Measurements from ENCODE around the gene GRAMD2A. TPM values are rescaled to one million over a fixed set of nuclear protein-coding genes. Genes with fewer than 3 reads are reported as not detected.
"Not testable (repeated sequence)": the region's sequence is repeated elsewhere in the genome, so short reads cannot be mapped to it uniquely, and the experiment has no call there.

GRAMD2A gene
- total RNA-seq, 1 donor from 2014 or later, result not detected

DNA sequence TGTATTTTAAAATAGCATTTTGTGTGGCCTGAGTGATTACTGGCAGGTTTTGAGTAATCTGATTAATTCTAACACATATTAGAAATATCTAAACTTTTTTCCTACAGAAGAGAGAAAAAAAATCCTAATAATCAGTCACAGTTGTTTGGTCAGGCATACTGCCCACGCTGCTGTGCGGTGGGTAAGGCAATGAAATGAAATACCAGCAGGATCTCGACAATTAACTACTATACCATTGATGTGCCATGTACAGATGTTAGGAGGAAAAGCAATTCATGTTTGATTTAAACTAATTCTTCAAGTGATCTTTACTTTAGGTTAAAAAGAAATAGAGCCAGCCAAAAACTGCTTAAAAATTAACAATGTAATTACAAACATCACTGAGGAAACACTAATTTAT lies 5.2 kb downstream of the GRAMD2A start:
- intact Hi-C loops (cut with micrococcal nuclease), result no loop called here

DNA sequence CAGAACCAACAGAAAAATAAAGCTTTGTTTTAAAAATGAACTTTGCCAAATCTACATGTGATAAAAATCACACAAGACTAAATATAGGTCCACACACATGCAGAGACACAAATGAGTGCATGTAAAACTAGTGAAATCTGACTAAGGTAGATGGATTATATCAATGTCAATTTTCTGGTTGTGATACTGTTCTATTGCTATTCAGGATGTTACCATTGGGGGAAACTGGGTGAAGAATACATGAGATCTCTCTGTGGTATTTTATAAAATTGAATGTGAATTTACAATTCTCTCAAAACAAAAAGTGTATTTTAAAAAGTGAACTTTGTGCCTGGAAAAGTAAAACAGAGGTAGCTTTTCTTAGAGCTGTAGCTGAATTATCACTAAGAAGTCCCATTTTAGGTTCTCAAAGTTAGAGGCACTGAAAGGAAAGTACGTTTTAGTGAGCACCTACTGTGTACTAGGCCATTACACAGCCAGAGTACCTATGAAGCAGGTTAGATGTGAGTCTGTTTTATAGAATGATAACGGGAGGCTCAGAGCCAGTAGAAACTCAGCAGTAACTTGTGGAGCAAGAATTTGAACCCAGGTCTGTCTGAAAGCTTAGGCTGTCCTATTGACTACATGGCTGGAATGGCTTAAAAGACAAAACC lies 8.2 kb downstream of the GRAMD2A start:
- intact Hi-C loops (cut with micrococcal nuclease), result no loop called here

DNA sequence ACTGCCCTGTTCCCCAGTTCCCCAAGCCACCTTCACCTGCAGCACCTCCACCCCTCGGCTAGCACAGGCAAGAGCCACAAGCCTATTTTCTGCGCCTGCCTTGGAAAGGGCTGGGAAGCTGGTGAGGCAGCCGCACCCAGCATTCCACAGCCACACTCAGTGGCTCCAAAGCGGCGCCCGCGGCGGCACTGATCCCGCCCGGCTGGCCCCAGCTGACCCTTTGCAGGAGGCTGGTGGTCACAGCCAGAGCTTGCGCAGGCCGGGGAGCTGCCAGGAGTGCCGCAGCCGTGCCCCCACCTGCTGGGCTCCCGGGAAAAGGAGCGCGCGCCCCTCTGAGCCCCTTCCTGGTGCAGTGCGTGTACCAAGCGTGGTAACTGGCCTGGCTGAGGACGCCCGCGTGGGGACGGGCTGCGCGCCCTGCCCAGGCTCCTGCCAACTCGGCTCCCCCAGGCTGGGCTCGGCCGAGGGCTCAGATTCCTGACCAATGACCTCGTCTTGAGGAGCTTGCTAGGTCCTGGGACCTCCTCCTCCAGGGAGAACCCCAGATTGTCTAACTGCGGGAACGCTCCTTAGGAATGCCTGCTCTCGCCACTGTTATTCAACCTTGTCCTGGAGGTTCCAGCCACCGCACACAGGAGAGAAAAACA lies 13.3 kb downstream of the GRAMD2A start:
- intact Hi-C loops (cut with micrococcal nuclease), result no loop called here

DNA sequence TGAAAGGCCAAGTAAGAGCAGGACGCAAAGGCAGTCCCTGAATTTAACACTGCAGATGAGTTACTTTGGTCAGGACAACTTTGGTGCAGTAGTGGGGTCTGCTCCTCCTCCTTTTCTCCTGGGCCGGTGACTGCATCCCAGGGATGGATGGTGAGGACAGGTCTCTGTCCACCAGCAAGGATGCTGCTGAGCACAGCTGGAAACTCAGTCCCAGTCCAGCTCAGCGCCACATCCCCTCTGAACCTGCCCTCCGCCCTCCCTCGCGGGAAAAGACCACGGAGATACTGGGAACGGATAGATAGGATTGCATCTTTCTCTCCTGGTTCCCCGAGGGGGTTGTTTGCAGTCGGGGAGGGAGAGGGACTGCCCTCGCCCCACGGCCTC lies 13.8 kb downstream of the GRAMD2A start:
- intact Hi-C loops (cut with micrococcal nuclease), result no loop called here

DNA sequence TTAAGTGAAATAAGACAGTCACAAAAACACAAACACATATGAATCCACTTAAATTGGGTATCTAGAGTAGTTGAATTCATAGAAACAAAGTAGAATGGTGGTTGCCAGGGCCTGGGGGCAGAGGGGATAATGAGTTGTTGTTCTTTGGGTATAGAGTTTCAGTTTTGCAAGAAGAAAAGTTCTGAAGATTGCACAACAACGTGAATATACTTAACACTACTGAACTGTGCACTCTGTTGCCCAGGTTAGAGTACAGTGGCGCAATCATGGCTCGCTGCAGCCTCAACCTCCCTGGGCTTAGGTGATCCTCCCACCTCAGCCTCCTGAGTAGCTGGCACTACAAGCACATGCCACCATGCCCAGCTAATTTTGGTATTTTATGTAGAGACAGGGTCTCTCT lies 14.9 kb downstream of the GRAMD2A start:
- intact Hi-C loops (cut with micrococcal nuclease), result no loop called here

DNA sequence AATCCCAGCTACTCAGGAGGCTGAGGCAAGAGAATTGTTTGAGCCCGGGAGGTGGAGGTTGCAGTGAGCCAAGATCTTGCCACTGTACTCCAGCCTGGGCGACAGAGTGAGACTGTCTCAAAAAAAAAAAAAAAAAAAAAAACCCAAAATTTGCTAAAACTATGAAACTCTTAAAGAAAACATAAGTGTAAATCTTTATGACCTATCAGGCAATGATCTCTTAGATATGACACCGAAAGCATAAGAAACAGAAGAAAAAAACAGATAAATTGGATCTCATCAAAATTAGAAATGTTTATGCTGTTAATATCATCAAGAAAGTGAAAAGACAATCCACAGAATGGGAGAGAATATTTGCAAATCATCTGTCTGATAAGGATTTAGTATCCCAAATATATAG lies 15.3 kb downstream of the GRAMD2A start:
- intact Hi-C loops (cut with micrococcal nuclease), result no loop called here

DNA sequence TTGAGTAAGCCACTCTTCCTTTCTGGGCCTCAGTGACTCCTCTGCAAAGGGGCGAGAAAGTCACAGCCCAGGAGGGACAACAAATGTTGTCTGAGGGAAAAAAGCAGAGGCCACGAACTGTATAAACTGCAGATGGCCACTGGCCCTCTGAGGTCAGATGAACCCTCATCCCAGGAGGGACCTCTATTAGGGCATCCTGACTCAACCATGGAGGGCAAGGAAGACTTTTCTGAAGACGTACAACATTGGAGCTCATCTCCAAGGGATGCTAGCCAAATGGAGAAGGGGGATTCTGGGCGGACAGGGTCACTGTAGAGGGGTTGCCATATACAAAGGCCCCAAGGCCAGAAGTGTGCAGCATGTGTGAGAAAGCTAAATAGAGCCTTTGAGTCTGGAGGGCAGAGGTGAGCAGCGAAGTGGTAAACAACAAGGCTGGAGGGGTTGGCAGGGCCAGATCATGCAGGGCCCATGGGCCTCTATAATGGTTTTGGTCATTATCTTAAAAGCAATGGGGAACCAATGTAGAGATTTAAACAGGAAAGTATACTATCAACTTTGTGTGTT lies 16.7 kb downstream of the GRAMD2A start:
- intact Hi-C loops (cut with micrococcal nuclease), result no loop called here

DNA sequence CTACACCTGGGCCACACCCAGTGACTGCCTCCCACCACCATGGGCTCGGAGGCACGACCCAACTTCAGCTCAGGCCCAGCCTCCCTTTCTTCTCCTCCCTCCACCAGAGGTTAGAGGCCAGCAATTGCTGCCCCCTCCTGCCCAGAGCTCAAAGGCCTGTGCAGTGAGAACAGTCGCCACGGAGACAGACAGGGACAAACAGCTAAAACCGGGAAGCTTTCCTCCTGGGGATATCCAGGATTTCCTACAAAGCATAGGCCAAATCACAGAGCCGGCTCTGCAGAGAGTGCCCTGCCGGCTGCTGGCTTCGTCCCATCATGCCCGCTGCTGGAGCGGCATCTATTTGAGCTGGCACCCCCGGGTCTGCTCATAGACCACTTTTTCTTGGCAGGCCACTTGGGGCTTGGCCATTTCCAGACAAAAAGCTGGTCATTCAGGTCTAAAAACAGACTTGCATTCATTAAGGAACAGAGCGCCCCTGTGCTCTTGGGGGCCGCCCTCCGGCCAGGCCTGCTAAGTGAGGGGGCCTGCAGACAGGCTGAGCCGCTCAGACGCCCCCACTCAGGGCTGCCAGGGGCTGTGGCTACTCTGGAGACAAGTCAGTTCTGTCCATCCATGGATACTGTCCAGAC lies 17.5 kb downstream of the GRAMD2A start:
- intact Hi-C loops (cut with micrococcal nuclease), result no loop called here

DNA sequence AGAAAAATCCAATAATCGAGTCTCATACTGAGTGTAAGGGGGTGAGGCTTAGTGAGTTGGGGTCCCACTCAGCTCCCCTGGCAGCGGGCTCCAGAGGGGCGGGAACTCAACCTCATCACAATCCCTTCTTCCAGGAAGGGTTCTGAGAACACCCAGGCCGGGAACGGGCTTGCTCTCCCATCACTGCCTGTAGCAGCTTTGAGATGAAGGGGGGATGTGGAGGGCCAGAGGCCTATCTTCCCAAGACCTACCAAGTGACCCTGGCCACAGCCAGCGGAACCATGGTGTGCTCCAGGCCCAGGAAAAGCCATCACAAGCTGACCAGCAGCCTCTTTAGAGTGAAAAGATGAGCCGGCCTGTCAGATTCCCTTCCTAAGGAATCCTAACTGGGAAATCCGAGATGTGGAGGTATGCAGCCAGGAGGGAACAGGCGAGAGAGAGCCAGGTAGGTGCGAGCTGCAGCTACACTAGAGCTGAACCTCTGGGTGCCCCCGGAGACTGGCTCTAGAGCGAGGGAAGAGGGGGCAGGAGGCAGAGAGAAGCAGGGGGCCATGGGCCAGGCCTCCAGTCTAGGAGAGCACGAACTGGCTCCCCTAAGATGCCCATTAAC lies 18.5 kb downstream of the GRAMD2A start:
- intact Hi-C loops (cut with micrococcal nuclease), result no loop called here

DNA sequence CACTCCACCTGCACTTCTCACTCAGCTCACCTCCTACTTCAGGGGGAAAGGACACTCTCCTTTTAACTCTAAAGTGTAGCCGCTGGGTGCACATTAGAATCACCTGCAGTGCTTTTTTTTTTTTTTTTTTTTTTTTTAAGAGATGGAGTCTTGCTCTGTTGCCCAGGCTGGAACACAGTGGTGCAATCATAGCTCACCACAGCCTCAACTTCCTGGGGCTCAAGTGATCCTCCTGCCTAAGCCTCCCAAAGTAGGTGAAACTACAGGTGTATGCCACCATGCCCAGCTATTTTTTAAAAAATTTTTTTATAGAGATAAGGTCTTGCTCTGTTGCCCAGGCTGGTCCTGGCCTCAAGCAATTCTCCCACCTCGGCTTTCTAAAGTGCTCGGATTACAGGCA lies 20.8 kb downstream of the GRAMD2A start:
- intact Hi-C loops (cut with micrococcal nuclease), result no loop called here

DNA sequence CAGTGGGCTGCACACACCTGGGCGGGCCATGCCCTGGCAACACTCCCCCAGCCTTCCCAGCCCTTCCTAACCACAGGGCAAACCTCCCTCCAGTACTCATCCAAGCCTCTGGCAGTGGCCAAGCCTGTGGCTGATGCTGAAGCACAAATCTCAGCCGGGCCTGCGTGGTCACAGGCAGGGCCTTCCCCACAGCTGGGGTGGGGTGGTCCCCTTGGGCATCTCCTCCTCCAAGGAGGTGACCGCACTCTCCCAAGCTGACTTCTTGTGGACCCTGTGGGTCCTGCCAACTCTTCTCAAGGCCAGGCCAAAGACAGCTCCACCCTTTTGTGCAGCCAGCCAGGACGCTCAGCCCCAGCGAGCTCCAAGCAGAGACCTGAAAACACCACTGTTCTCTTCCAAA lies 21.4 kb downstream of the GRAMD2A start:
- intact Hi-C loops (cut with micrococcal nuclease), result no loop called here

DNA sequence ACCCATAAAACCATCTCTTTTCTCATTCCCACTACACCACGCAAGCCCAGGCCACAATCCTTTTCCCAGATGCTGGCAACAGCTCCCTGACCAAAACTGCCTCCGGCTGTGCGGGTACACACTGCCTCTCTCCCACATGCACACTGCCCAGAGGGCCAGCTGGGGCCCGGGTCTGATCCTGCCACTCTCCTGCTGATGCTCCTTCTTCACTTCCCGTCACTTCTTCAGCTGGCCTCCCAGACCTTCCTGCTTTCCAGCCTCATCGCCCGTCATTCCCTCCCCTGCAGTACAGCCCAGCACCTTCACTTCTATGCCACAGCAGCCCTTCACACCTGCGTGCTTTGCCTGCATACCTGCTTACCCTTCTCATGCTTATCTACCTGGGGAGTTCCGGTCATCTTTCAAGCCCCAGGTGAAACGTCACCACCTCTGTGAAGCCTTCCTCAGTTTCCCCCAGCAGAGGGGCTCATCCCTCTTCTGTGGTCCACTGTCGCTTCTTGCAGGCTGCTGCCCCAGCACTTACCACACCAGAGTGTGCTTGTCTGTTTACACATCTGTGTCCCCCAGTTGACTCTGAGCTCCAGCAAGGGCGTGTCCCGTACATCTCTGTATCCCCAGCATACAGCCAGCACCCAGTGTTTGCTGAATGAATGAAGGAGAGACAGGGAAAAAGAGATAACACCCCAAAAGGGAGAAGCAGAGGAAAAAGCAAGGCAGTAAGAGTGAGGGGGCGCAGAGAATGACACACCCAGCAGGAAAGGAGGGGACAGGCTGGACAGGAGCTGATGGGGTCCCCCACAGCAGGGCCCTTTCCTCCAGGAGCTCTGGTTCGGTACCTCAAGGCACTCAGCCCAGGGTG lies 22.2 kb downstream of the GRAMD2A start:
- intact Hi-C loops (cut with micrococcal nuclease), result no loop called here

DNA sequence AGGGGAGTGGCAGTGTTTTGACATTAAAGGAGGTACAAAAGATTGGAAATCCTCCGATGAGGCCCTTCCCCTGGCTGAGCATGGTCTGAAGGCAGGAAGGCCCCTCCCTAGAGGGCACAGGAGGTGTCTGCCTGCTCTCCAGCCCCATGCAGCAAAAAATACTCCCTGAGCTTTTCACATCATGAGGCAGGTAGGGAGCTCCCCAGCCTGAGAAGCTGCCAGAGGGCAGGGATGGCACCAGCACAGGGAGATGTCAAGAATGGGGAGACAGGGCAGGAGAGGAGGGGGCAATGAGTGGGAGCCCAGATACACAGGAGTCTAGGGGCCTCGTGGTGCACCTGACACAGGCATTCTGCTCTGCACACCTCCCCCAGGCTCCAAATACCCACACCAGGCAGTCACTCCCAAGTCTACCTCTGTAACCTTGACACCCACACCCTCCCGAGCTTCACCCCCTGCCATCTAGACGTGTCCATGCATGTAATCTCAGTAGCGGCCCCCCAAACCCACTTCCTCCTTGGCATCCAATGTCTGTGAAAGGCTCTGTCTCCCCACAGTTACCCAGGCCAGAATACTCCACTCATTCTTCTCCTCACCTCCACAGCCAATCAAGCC lies 22.9 kb downstream of the GRAMD2A start:
- intact Hi-C loops (cut with micrococcal nuclease), result no loop called here

DNA sequence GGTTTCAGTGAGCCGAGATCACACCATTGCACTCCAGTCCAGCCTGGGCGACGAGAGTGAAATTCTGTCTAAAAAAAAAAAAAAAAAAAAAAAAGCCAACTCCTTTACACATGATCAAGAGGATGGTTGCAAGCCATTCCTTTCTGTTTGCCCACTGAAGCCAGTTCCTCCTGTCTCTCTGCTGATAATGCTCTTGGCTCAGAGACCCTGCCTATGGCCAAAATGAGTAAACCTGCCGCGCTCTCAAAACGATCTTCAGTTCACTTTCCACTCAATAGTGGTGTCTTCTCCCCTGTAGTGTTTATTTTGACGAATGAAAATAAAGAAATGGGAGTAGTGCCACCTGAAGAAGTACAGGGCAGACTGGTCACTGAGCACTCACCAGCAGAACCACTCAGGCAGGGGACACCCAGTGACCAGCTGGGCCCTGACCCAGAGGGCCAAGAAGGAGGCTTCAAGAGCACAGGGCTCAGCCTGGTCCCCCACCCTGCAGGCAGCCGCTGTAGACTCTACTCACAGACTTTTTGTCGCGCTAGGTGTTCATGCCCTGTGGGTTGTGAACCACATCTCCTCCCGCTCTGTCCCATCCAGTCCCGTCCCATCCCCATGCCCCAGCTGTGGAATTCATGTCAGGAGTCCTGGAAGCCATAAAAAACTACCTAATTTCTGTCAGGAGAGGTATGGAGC lies 23.6 kb downstream of the GRAMD2A start:
- intact Hi-C loops (cut with micrococcal nuclease), result no loop called here

DNA sequence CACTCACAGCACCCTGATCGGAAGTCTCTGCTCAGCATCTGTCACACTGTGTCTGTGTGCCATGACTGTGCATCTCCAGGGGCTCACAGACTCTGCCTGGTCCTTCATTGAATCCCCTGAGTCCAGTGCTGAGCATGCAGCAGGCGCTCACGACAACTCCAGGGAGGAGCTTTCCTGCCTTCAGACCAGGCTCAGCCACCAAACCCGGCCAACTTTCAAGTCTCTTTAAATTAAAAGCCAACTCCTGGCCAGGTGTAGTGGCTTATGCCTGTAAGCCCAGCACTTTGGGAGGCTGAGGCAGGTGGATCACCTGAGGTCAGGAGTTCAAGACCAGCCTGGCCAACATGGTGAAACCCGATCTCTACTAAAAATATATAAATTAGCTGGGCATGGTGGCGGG lies 24.2 kb downstream of the GRAMD2A start:
- intact Hi-C loops (cut with micrococcal nuclease), result no loop called here

DNA sequence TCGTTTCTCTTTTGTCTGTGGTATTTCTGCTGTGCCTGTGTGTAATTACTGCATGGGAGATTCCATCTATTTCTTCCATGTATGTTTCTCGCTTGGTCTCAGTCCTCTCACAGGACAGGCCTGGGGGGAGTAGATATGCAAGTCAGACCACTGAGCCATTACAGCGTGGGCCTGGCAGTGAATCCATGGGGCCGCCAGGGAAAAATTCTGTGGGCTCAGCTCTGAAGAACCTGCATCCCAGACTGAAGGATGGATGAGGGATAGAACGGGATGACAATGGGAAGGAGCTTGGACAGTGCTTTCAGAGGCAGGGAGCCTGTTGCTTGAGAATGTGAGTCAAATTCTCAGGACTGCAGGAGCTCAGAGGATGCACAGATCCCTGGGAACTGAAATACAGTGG lies 24.8 kb downstream of the GRAMD2A start:
- intact Hi-C loops (cut with micrococcal nuclease), result no loop called here

DNA sequence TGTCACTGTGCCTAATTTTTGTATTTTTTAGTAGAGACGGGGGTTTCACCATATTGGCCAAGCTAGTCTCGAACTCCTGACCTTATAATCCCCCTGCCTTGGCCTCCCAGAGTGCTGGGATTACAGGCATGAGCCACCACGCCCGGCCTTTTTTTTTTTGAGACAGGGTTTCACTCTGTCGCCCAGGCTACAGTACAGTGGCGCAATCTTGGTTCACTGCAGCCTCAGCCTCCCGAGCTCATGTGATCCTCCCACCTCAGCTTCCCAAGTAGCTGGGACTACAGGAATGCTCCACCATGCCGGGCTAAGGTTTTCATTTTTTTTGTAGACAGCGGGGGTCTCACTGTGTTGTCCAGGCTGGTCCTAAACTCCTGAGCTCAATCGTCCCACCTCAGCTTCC lies 25.6 kb downstream of the GRAMD2A start:
- intact Hi-C loops (cut with micrococcal nuclease), result not testable (repeated sequence)

DNA sequence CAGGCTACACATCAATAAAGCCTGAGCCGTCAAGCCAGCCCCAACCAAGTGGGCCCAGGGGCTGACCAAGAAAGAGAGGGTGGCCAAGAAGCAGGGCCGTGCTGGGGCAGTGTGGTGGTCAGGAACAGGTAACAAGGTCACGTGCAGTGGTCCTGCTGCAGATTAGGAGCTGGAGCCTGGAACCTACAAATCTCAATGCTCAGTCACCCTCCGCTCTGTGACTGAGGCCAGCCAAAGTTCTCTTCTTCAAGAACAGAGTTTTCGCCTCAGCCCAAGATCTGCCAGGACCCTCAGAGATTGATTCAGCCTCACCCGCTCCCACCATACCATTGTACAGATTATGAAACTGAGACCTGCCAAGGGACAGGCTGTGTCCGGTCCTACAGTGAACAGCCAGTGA lies 26.9 kb downstream of the GRAMD2A start:
- intact Hi-C loops (cut with micrococcal nuclease), result no loop called here

DNA sequence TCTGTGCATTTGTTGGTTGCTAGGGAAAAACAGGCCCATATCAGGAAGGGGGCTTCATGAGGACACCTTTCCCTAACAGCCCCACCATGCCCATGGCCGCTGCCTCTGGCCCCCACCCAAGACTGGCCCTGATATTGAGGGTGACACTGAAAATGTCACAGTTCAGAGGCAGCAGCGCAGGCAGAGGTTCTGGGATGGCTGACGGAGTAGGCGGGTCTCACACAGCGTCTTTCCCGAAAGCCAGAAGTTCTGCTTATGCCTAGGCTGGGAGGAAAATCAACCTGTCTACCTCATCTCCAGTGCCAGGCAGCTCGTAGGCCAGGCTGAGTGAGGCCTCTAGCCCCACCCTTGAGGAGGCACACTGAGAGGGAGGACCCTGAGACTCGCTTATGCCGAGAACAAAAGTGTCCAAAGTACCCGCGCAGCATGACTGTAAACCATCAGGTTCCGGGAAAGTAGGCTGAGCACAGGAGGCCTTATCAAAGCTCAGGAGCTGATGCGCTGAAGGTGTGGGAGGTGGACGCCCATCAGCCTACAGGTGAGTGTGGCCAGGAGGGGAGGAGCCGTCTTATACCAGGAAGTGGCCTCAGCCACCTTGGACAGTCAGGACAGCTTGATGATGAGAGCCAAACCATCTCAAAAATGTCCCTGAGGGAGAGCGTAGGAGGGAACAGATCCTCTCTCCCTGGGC lies 27.5 kb downstream of the GRAMD2A start:
- intact Hi-C loops (cut with micrococcal nuclease), result no loop called here

Data from T-helper 2 cell treated with Interferon-gamma antibody and Interleukin-4, amounts not matched to agents 100 ng/mL and 5 ng/mL, for 36 hours (primary cell).